Measurements from ENCODE around the gene RXRA. TPM values are rescaled to one million over a fixed set of nuclear protein-coding genes. Genes with fewer than 3 reads are reported as not detected.

RXRA gene
- total RNA-seq, 1 donor from 2014 or later, result 90.8 TPM

GRCh38 chr9:134431095-134431494, 104.8 kb downstream of the RXRA start:
- intact Hi-C loops (cut with micrococcal nuclease), result no loop called here
- ATAC-seq (no peak), DNase-seq (no peak)

GRCh38 chr9:134431626-134432025, 105.4 kb downstream of the RXRA start:
- intact Hi-C loops (cut with micrococcal nuclease), result no loop called here
- no peak for DNase-seq
- ATAC-seq, result no peak

GRCh38 chr9:134432471-134432870, 106.2 kb downstream of the RXRA start:
- intact Hi-C loops (cut with micrococcal nuclease), result no loop called here
- ATAC-seq, result no peak

GRCh38 chr9:134433101-134433500, 106.8 kb downstream of the RXRA start:
- DNase-seq (no peak), ATAC-seq (no peak)
- intact Hi-C loops (cut with micrococcal nuclease), result no loop called here

More at GRCh38 chr9:134432471-134432870, 106.2 kb downstream of the RXRA start:
- no peak for DNase-seq

- peak; percentile 2 for ATAC-seq
Observed at GRCh38 chr9:134433909-134434882, 107.9 kb downstream of the RXRA start.

GRCh38 chr9:134434894-134435506, 108.7 kb downstream of the RXRA start:
- intact Hi-C loops (cut with micrococcal nuclease), result no loop called here
- peak; percentile 86 for ATAC-seq
- DNase-seq, result peak; percentile 96

More at GRCh38 chr9:134433909-134434882, 107.9 kb downstream of the RXRA start:
- intact Hi-C loops (cut with micrococcal nuclease), result no loop called here
- no peak for DNase-seq

- intact Hi-C loops (cut with micrococcal nuclease), result no loop called here
- DNase-seq (no peak), ATAC-seq (no peak)
Observed at GRCh38 chr9:134435550-134436378, 109.5 kb downstream of the RXRA start.

- DNase-seq (no peak), ATAC-seq (no peak)
- intact Hi-C loops (cut with micrococcal nuclease), result no loop called here
Observed at GRCh38 chr9:134436379-134436762, 110.1 kb downstream of the RXRA start.

- DNase-seq (no peak), ATAC-seq (no peak)
- intact Hi-C loops (cut with micrococcal nuclease), result no loop called here
Observed at GRCh38 chr9:134436911-134437310, 110.7 kb downstream of the RXRA start.

GRCh38 chr9:134437403-134438194, 111.3 kb downstream of the RXRA start:
- ATAC-seq (no peak), DNase-seq (no peak)
- intact Hi-C loops (cut with micrococcal nuclease), result no loop called here

- DNase-seq (no peak), ATAC-seq (no peak)
- intact Hi-C loops (cut with micrococcal nuclease), result no loop called here
Observed at GRCh38 chr9:134438195-134438788, 112.0 kb downstream of the RXRA start.

GRCh38 chr9:134439368-134439784, 113.1 kb downstream of the RXRA start:
- DNase-seq (no peak), ATAC-seq (no peak)

GRCh38 chr9:134440636-134441226, 114.5 kb downstream of the RXRA start:
- intact Hi-C loops (cut with micrococcal nuclease), result no loop called here
- no peak for DNase-seq
- no peak for ATAC-seq

More at GRCh38 chr9:134439368-134439784, 113.1 kb downstream of the RXRA start:
- intact Hi-C loops (cut with micrococcal nuclease), result no loop called here

GRCh38 chr9:134441227-134442084, 115.2 kb downstream of the RXRA start:
- ATAC-seq (no peak), DNase-seq (no peak)
- intact Hi-C loops (cut with micrococcal nuclease), result no loop called here

- ATAC-seq, result peak; percentile 6
- intact Hi-C loops (cut with micrococcal nuclease), result no loop called here
- peak; percentile 64 for DNase-seq
Observed at GRCh38 chr9:134442085-134442474, 115.8 kb downstream of the RXRA start.

- intact Hi-C loops (cut with micrococcal nuclease), result no loop called here
- peak; percentile 5 for ATAC-seq
- no peak for DNase-seq
Observed at GRCh38 chr9:134442486-134443173, 116.4 kb downstream of the RXRA start.
